ENCODE measurements around the gene ECEL1.

ECEL1 gene

GRCh38 chr2:232496501-232497270 is 9.1 kb upstream of the ECEL1 start:
- no peak for DNase-seq

GRCh38 chr2:232495292-232495691 is 7.7 kb upstream of the ECEL1 start:
- DNase-seq = no peak

GRCh38 chr2:232494542-232494941 is 6.9 kb upstream of the ECEL1 start:
- no peak for DNase-seq

GRCh38 chr2:232493701-232494474 is 6.3 kb upstream of the ECEL1 start:
- DNase-seq = no peak

GRCh38 chr2:232492963-232493700 is 5.5 kb upstream of the ECEL1 start:
- DNase-seq = no peak

- DNase-seq = peak; percentile 14
These were observed 4.7 kb upstream of the ECEL1 start for GRCh38 chr2:232492236-232492848.

GRCh38 chr2:232491139-232491780 is 3.6 kb upstream of the ECEL1 start:
- peak; percentile 52 for DNase-seq

- DNase-seq = no peak
These were observed 2.8 kb upstream of the ECEL1 start for GRCh38 chr2:232490221-232491138.

GRCh38 chr2:232489516-232490220 is 2.0 kb upstream of the ECEL1 start:
- DNase-seq = no peak

- DNase-seq = no peak
These were observed 1.2 kb upstream of the ECEL1 start for GRCh38 chr2:232488721-232489300.

GRCh38 chr2:232488097-232488711 is 570 bp upstream of the ECEL1 start:
- no peak for DNase-seq

- DNase-seq = no peak
These were observed 863 bp downstream of the ECEL1 start for GRCh38 chr2:232486558-232487384.

- DNase-seq = no peak
These were observed 1.7 kb downstream of the ECEL1 start for GRCh38 chr2:232485757-232486557.

- no peak for DNase-seq
These were observed 2.3 kb downstream of the ECEL1 start for GRCh38 chr2:232485348-232485756.

GRCh38 chr2:232484628-232485347 is 2.8 kb downstream of the ECEL1 start:
- DNase-seq = no peak

GRCh38 chr2:232483923-232484627 is 3.6 kb downstream of the ECEL1 start:
- DNase-seq = no peak
